ENCODE measurements around the gene MANSC1. TPM values are rescaled to one million over a fixed set of nuclear protein-coding genes. Genes with fewer than 3 reads are reported as not detected.

MANSC1 gene
- polyA plus RNA-seq, 1 donor from 2014 or later = 1.3 TPM

DNA sequence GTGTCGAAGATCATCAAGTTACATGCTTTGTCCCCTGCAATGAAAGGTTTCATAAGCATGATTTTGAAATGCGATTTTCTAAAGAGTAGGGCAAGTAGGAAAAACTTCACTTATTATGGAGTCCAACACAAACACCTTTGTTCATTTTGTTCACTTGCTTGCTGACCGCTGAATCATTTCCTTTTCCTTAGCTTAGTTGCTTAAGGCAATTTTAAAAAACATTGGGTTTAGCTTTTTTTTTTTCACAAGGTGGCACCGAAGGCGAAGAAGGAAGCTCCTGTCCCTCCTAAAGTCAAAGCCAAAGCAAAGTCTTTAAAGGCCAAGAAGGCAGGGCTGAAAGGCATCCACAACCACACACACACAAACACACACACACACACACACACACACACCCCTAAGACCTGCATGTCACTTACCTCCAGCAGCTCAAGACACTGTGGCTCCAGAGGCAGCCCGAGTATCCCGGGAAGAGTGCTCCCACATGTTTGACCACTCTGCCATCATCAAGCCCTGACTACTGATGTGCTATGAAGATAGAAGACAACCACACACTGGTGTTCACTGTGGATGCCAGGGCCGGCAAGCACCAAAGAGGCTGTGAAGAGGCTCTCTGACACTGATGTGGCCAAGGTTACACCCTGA lies 11.4 kb downstream of the MANSC1 start:
- TF ChIP-seq EP300 (conservative IDR thresholded peaks at IDR 0.05; ENCODE audit: poor library complexity, severe bottlenecking) (no peak), RAD21 (conservative IDR thresholded peaks at IDR 0.05) (no peak), SMC3 (conservative IDR thresholded peaks at IDR 0.05; ENCODE audit: poor library complexity) (no peak), EZH2 (IDR thresholded peaks at IDR 0.05; ENCODE audit: borderline replicate concordance, insufficient read depth, low read length, poor library complexity, severe bottlenecking) (no peak), MXI1 (conservative IDR thresholded peaks at IDR 0.05; ENCODE audit: poor library complexity, severe bottlenecking) (no peak), TAF1 (IDR thresholded peaks at IDR 0.05; ENCODE audit: low read depth) (no peak), POLR2AphosphoS5 (IDR thresholded peaks at IDR 0.05) (no peak)
- TF ChIP-seq, protein P1, sequence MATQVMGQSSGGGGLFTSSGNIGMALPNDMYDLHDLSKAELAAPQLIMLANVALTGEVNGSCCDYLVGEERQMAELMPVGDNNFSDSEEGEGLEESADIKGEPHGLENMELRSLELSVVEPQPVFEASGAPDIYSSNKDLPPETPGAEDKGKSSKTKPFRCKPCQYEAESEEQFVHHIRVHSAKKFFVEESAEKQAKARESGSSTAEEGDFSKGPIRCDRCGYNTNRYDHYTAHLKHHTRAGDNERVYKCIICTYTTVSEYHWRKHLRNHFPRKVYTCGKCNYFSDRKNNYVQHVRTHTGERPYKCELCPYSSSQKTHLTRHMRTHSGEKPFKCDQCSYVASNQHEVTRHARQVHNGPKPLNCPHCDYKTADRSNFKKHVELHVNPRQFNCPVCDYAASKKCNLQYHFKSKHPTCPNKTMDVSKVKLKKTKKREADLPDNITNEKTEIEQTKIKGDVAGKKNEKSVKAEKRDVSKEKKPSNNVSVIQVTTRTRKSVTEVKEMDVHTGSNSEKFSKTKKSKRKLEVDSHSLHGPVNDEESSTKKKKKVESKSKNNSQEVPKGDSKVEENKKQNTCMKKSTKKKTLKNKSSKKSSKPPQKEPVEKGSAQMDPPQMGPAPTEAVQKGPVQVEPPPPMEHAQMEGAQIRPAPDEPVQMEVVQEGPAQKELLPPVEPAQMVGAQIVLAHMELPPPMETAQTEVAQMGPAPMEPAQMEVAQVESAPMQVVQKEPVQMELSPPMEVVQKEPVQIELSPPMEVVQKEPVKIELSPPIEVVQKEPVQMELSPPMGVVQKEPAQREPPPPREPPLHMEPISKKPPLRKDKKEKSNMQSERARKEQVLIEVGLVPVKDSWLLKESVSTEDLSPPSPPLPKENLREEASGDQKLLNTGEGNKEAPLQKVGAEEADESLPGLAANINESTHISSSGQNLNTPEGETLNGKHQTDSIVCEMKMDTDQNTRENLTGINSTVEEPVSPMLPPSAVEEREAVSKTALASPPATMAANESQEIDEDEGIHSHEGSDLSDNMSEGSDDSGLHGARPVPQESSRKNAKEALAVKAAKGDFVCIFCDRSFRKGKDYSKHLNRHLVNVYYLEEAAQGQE (IDR thresholded peaks at IDR 0.05; ENCODE audit: borderline replicate concordance) = no peak
- TF ChIP-seq, protein P2, sequence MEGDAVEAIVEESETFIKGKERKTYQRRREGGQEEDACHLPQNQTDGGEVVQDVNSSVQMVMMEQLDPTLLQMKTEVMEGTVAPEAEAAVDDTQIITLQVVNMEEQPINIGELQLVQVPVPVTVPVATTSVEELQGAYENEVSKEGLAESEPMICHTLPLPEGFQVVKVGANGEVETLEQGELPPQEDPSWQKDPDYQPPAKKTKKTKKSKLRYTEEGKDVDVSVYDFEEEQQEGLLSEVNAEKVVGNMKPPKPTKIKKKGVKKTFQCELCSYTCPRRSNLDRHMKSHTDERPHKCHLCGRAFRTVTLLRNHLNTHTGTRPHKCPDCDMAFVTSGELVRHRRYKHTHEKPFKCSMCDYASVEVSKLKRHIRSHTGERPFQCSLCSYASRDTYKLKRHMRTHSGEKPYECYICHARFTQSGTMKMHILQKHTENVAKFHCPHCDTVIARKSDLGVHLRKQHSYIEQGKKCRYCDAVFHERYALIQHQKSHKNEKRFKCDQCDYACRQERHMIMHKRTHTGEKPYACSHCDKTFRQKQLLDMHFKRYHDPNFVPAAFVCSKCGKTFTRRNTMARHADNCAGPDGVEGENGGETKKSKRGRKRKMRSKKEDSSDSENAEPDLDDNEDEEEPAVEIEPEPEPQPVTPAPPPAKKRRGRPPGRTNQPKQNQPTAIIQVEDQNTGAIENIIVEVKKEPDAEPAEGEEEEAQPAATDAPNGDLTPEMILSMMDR (IDR thresholded peaks at IDR 0.05; ENCODE audit: poor library complexity, severe bottlenecking) = no peak
- Histone ChIP-seq H3K9ac (ENCODE audit: low read length) (no peak overlapping the region), H3K36me3 (ENCODE audit: insufficient read depth, low read length) (no peaks in the 10 kb centered on the region), H3F3A (ENCODE audit: insufficient read depth, low read length, poor library complexity, severe bottlenecking) (no peaks in the 10 kb centered on the region), H3K4me2 (ENCODE audit: low read length) (no peak overlapping the region), H3K4me3 (ENCODE audit: low read length) (no peak overlapping the region), H4K20me1 (ENCODE audit: insufficient read depth) (no peaks in the 10 kb centered on the region), H2AFZ (ENCODE audit: low read depth, low read length) (no peak overlapping the region), H3K9me2 (ENCODE audit: insufficient read depth, low read length) (no peaks in the 10 kb centered on the region), H3K9me3 (ENCODE audit: low read length) (no peaks in the 10 kb centered on the region), H3K79me2 (replicated peaks; ENCODE audit: insufficient read depth, low read length) (no peaks in the 10 kb centered on the region), H3K27ac (ENCODE audit: low read length) (no peak overlapping the region), H3K27me3 (ENCODE audit: insufficient read depth, low read depth, low read length) (no peaks in the 10 kb centered on the region)

DNA sequence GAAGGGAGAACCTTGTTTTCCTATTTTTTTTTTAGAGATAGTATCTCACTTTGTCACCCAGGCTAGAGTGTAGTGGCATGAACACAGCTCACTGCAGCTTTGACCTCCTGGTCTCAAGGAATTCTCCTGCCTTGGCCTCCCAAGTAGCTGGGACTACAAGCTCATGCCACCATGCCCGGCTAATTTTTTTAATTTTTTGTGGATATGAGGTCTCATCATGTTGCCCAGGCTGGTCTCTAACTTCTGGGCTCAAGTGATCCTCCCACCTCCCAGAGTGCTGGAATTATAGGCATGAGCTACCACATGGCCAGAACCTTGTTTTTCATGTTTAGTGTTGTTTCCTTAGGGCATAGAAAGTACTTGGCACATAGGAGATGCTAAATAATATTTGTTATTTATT lies 13.5 kb downstream of the MANSC1 start:
- Histone ChIP-seq H3K9me2 (ENCODE audit: insufficient read depth, low read length) (no peaks in the 10 kb centered on the region), H4K20me1 (ENCODE audit: insufficient read depth) (no peaks in the 10 kb centered on the region), H3K36me3 (ENCODE audit: insufficient read depth, low read length) (no peaks in the 10 kb centered on the region), H3K4me3 (ENCODE audit: low read length) (no peak overlapping the region), H3K9ac (ENCODE audit: low read length) (no peak overlapping the region), H3K9me3 (ENCODE audit: low read length) (no peaks in the 10 kb centered on the region), H3F3A (ENCODE audit: insufficient read depth, low read length, poor library complexity, severe bottlenecking) (no peaks in the 10 kb centered on the region), H3K27ac (ENCODE audit: low read length) (no peak overlapping the region), H2AFZ (ENCODE audit: low read depth, low read length) (no peak overlapping the region), H3K79me2 (replicated peaks; ENCODE audit: insufficient read depth, low read length) (no peaks in the 10 kb centered on the region), H3K27me3 (ENCODE audit: insufficient read depth, low read depth, low read length) (no peaks in the 10 kb centered on the region), H3K4me2 (ENCODE audit: low read length) (no peak overlapping the region)
- TF ChIP-seq SMC3 (conservative IDR thresholded peaks at IDR 0.05; ENCODE audit: poor library complexity) (no peak), RAD21 (conservative IDR thresholded peaks at IDR 0.05) (no peak), MXI1 (conservative IDR thresholded peaks at IDR 0.05; ENCODE audit: poor library complexity, severe bottlenecking) (no peak), POLR2AphosphoS5 (IDR thresholded peaks at IDR 0.05) (no peak), TAF1 (IDR thresholded peaks at IDR 0.05; ENCODE audit: low read depth) (no peak), EZH2 (IDR thresholded peaks at IDR 0.05; ENCODE audit: borderline replicate concordance, insufficient read depth, low read length, poor library complexity, severe bottlenecking) (no peak), EP300 (conservative IDR thresholded peaks at IDR 0.05; ENCODE audit: poor library complexity, severe bottlenecking) (no peak)
- TF ChIP-seq, protein P2 (IDR thresholded peaks at IDR 0.05; ENCODE audit: poor library complexity, severe bottlenecking) = no peak
- TF ChIP-seq, protein P1 (IDR thresholded peaks at IDR 0.05; ENCODE audit: borderline replicate concordance) = no peak
